Suprapubic skin (tissue), 3 donors: ENCODE data around the gene SMIM26.

Source experiments
- EP300 ChIP-seq: sonication (generic); formaldehyde crosslinking; IDR thresholded peaks from one replicate; pipeline ENCODE4 v1.6.1; 2017; ENCODE audit warnings: antibody characterized with exemption
- POLR2A ChIP-seq, 2 donors: fragments of 450-650 bp; IDR thresholded peaks; one replicate each; pipeline ENCODE4 v1.6.1; 2017; ENCODE audit warnings: antibody characterized with exemption in 2 of 2, mild to moderate bottlenecking in 2 of 2, moderate library complexity in 2 of 2
- TF ChIP-seq, protein P1 (sequence below), 2 donors: fragments of 200-600 bp in 1 of 2; fragments of 450-650 bp in 1 of 2; sonication (generic) in 1 of 2; IDR thresholded peaks; one replicate each; pipeline ENCODE4 v1.5.1; 2016 to 2019; ENCODE audit warnings: antibody characterized with exemption in 2 of 2, mild to moderate bottlenecking in 1 of 2, moderate library complexity in 1 of 2

DNA sequence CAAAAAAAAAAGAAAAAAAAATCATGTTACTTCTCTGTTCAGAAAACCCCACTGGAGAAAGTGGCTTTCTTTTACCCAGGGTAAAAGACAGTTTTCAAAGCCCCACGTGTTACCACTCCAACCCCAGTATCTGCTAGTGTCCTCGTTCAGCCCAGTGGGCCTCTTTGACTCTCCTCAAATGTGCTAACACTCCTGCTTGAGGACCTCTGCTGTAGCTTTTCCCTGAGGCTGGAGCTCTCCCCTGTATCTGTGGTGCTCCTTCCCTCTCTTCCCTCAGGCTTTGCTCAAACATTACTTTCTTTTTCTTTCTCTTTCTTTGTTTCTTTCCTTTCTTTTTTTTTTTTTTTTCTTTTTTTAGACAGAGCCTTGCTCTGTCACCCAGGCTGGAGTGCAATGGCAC, 44.2 kb upstream of the SMIM26 start:
- TF ChIP-seq, protein P1, sequence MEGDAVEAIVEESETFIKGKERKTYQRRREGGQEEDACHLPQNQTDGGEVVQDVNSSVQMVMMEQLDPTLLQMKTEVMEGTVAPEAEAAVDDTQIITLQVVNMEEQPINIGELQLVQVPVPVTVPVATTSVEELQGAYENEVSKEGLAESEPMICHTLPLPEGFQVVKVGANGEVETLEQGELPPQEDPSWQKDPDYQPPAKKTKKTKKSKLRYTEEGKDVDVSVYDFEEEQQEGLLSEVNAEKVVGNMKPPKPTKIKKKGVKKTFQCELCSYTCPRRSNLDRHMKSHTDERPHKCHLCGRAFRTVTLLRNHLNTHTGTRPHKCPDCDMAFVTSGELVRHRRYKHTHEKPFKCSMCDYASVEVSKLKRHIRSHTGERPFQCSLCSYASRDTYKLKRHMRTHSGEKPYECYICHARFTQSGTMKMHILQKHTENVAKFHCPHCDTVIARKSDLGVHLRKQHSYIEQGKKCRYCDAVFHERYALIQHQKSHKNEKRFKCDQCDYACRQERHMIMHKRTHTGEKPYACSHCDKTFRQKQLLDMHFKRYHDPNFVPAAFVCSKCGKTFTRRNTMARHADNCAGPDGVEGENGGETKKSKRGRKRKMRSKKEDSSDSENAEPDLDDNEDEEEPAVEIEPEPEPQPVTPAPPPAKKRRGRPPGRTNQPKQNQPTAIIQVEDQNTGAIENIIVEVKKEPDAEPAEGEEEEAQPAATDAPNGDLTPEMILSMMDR (IDR thresholded peaks at IDR 0.05): no peak
- TF ChIP-seq POLR2A (IDR thresholded peaks at IDR 0.05): no peak
- TF ChIP-seq EP300: no peak
